ENCODE measurements around the gene GAD1.

GAD1 gene

GRCh38 chr2:170778900-170779299, 37.8 kb upstream of the GAD1 start:
- no peak for TF ChIP-seq CTCF (IDR thresholded peaks at IDR 0.05; ENCODE audit: borderline replicate concordance, control extremely low read depth, extremely low read depth, insufficient read depth, missing control alignments)
- in situ Hi-C loops (cut with MboI; ENCODE audit: low sequenced_read_pairs, unreplicated experiment) = no loop called here

GRCh38 chr2:170779304-170779703, 37.4 kb upstream of the GAD1 start:
- DNase-seq (ENCODE audit: low spot score) = no peak
- TF ChIP-seq CTCF (IDR thresholded peaks at IDR 0.05; ENCODE audit: borderline replicate concordance, control extremely low read depth, extremely low read depth, insufficient read depth, missing control alignments) = no peak
- in situ Hi-C loops (cut with MboI; ENCODE audit: low sequenced_read_pairs, unreplicated experiment) = no loop called here

More at GRCh38 chr2:170778900-170779299, 37.8 kb upstream of the GAD1 start:
- no peak for DNase-seq (ENCODE audit: low spot score)

DNA sequence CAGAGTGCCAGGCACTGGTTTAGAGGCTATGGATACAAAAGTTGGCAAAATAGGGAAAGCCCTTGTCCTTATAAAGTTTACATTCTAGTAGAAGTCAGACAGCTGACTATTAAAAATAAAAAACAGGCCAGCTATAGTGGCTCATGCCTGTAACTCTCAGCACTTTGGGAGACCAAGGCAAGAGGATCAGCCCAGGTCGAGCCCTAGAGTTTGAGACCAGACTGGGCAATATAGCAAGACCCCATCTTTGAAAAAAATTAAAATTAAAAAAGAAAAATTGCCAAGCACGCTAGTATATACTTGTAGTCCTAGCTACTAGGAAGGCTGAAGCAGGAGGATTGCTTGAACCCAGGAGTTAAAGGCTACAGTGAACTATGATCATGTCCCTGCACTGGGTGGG, 34.0 kb upstream of the GAD1 start:
- no peak for DNase-seq (ENCODE audit: low spot score)
- TF ChIP-seq CTCF (IDR thresholded peaks at IDR 0.05; ENCODE audit: borderline replicate concordance, control extremely low read depth, extremely low read depth, insufficient read depth, missing control alignments) = no peak
- in situ Hi-C loops (cut with MboI; ENCODE audit: low sequenced_read_pairs, unreplicated experiment) = no loop called here

DNA sequence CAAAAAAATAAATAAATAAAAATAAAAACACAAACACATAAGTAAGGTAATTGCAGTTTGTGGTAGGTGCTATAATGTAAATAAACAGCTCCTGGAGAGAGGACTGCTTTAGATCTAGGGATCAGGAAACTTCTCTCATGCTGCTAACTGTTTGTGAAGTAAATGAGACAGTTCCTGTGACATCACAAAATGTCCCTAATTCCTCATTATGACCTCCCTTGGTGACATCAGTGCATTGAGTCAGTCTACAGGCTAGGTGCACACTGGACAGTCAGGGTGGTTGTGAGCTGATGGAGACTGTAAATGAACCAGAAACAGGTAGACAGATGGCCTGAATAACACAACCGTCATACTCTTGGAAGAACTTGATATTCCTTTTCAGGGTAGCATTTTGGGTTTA, 33.1 kb upstream of the GAD1 start:
- TF ChIP-seq CTCF (IDR thresholded peaks at IDR 0.05; ENCODE audit: borderline replicate concordance, control extremely low read depth, extremely low read depth, insufficient read depth, missing control alignments) = no peak
- in situ Hi-C loops (cut with MboI; ENCODE audit: low sequenced_read_pairs, unreplicated experiment) = no loop called here
- no peak for DNase-seq (ENCODE audit: low spot score)

- TF ChIP-seq CTCF (IDR thresholded peaks at IDR 0.05; ENCODE audit: borderline replicate concordance, control extremely low read depth, extremely low read depth, insufficient read depth, missing control alignments) = no peak
- in situ Hi-C loops (cut with MboI; ENCODE audit: low sequenced_read_pairs, unreplicated experiment) = no loop called here
Measured at GRCh38 chr2:170798996-170799395, 17.7 kb upstream of the GAD1 start.

GRCh38 chr2:170806548-170806947, 10.1 kb upstream of the GAD1 start:
- no peak for TF ChIP-seq CTCF (IDR thresholded peaks at IDR 0.05; ENCODE audit: borderline replicate concordance, control extremely low read depth, extremely low read depth, insufficient read depth, missing control alignments)
- in situ Hi-C loops (cut with MboI; ENCODE audit: low sequenced_read_pairs, unreplicated experiment) = loop anchor here (25.0 kb wide), 3 partner anchors 569 to 1281 kb away; partner anchors contain the start of gene DLX1
- no peak for DNase-seq (ENCODE audit: low spot score)

More at GRCh38 chr2:170798996-170799395, 17.7 kb upstream of the GAD1 start:
- no peak for DNase-seq (ENCODE audit: low spot score)
